ENCODE data around the gene RASSF4.
A peak's percentile ranks its signal among the peaks of the same experiment; 100 is the strongest.

Gene RASSF4

GRCh38 chr10:44925224-44925623 is 34.4 kb upstream of the RASSF4 start:
- Mint-ChIP-seq H3K36me3 (ENCODE audit: low read depth) (peaks cover 17% of the 10 kb centered on the region), H3K4me3 (no peak overlapping the region), H3K27ac (no peak overlapping the region), H3K27me3 (ENCODE audit: low read depth) (peaks cover 6% of the 10 kb centered on the region), H3K4me1 (peaks cover 14% of the 10 kb centered on the region), H3K9me3 (no peaks in the 10 kb centered on the region)
- peak; percentile 33 to 60 (median 52) for TF ChIP-seq CTCF (IDR thresholded peaks at IDR 0.05; ENCODE audit: unreplicated experiment in 3 of 3)

GRCh38 chr10:44925811-44926750 is 33.5 kb upstream of the RASSF4 start:
- no peak overlapping the region for H3K4me3 Mint-ChIP-seq
- peaks cover 14% of the 10 kb centered on the region for H3K4me1 Mint-ChIP-seq
- TF ChIP-seq CTCF (IDR thresholded peaks at IDR 0.05; ENCODE audit: unreplicated experiment in 3 of 3), result no peak
- H3K27ac Mint-ChIP-seq, result no peak overlapping the region
- H3K27me3 Mint-ChIP-seq (ENCODE audit: low read depth), result peaks cover 6% of the 10 kb centered on the region
- peaks cover 9% of the 10 kb centered on the region for H3K36me3 Mint-ChIP-seq (ENCODE audit: low read depth)
- H3K9me3 Mint-ChIP-seq, result no peaks in the 10 kb centered on the region

GRCh38 chr10:44926751-44927351 is 32.8 kb upstream of the RASSF4 start:
- Mint-ChIP-seq H3K4me1 (peaks cover 14% of the 10 kb centered on the region), H3K36me3 (ENCODE audit: low read depth) (peaks cover 8% of the 10 kb centered on the region), H3K27ac (no peak overlapping the region), H3K4me3 (no peak overlapping the region), H3K9me3 (no peaks in the 10 kb centered on the region), H3K27me3 (ENCODE audit: low read depth) (peaks cover 6% of the 10 kb centered on the region)
- TF ChIP-seq CTCF (IDR thresholded peaks at IDR 0.05; ENCODE audit: unreplicated experiment in 3 of 3), result no peak

GRCh38 chr10:44927352-44927751 is 32.2 kb upstream of the RASSF4 start:
- Mint-ChIP-seq H3K27ac (no peak overlapping the region), H3K9me3 (no peaks in the 10 kb centered on the region), H3K4me3 (no peak overlapping the region), H3K27me3 (ENCODE audit: low read depth) (peaks cover 6% of the 10 kb centered on the region), H3K36me3 (ENCODE audit: low read depth) (peaks cover 8% of the 10 kb centered on the region), H3K4me1 (peaks cover 14% of the 10 kb centered on the region)
- TF ChIP-seq CTCF (IDR thresholded peaks at IDR 0.05; ENCODE audit: unreplicated experiment in 3 of 3), result no peak

GRCh38 chr10:44928462-44928861 is 31.1 kb upstream of the RASSF4 start:
- H3K4me3 Mint-ChIP-seq, result no peak overlapping the region
- H3K27me3 Mint-ChIP-seq (ENCODE audit: low read depth), result peaks cover 6% of the 10 kb centered on the region
- no peaks in the 10 kb centered on the region for H3K9me3 Mint-ChIP-seq
- H3K27ac Mint-ChIP-seq, result no peak overlapping the region
- peaks cover 4% of the 10 kb centered on the region for H3K36me3 Mint-ChIP-seq (ENCODE audit: low read depth)
- H3K4me1 Mint-ChIP-seq, result peaks cover 14% of the 10 kb centered on the region
- no peak for TF ChIP-seq CTCF (IDR thresholded peaks at IDR 0.05; ENCODE audit: unreplicated experiment in 3 of 3)
